C4-2B (cell line): Measurements from ENCODE around the gene MYPOP.
A peak's percentile ranks its signal among the peaks of the same experiment; 100 is the strongest.

ENCODE experiments used
- H3K27ac ChIP-seq: fragments of 450-650 bp; 2 replicates; pipeline ENCODE4 v1.5.1; 2017
- ZFX ChIP-seq: fragments of 450-650 bp; IDR thresholded peaks from 2 replicates; pipeline ENCODE4 v1.6.1; 2017
- TF ChIP-seq, protein P1 (sequence below): fragments of 450-650 bp; conservative IDR thresholded peaks from 2 replicates; pipeline ENCODE4 v1.5.1; 2017; ENCODE audit warnings: mild to moderate bottlenecking

MYPOP gene

DNA sequence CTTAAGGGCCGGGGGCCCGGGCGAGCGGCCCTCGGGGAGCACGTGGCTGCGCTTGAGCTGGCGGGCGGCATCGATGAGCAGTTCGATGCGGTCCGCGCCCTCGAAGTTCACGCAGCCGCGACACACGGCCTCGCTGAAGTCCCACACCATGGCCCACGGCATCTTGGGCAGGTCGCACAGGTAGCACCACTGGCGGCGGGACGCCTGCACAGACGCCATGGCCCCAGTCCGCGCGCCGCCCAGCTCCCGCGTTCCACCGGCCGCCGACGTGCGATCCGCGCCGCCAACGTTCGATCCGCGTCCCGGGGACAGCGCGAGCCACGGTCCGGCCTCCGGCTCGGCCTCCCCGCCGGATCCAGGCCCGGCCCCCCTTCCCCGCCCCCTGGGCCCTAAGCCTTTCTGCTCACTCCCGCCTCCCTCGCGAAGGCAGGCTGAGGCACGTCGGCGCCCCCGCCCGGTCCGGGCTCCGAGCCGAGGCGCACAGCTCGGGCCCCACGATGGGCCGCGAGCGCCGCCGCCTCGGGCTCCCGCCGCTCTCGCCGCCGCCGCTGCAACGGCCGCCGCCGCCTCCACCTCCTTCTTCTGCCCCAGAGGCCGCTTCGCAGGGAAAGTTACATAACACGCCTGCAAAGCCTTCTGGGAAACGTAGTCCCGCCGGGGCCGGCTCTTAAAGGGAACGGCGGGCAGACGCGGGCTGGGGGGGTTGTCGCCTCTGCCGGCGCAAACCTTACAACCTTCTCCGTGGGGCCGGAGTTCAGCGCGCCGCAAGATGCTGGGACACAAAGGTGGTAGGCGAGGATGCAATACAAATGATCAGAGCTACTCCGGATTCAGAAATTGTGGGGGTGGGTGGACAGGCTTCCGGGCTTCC is 16.6 kb downstream of the MYPOP start, which contains the start of gene IRF2BP1:
IRF2BP1 (minus strand) TSS at position 586 of the 871 bp plus-strand sequence; CDS start at position 219, 367 bp downstream.
- H3K27ac ChIP-seq = peak within 1 kb of the TSS; percentile 93
- TF ChIP-seq ZFX = peak; percentile 78
- TF ChIP-seq, protein P1, sequence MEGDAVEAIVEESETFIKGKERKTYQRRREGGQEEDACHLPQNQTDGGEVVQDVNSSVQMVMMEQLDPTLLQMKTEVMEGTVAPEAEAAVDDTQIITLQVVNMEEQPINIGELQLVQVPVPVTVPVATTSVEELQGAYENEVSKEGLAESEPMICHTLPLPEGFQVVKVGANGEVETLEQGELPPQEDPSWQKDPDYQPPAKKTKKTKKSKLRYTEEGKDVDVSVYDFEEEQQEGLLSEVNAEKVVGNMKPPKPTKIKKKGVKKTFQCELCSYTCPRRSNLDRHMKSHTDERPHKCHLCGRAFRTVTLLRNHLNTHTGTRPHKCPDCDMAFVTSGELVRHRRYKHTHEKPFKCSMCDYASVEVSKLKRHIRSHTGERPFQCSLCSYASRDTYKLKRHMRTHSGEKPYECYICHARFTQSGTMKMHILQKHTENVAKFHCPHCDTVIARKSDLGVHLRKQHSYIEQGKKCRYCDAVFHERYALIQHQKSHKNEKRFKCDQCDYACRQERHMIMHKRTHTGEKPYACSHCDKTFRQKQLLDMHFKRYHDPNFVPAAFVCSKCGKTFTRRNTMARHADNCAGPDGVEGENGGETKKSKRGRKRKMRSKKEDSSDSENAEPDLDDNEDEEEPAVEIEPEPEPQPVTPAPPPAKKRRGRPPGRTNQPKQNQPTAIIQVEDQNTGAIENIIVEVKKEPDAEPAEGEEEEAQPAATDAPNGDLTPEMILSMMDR = no peak

DNA sequence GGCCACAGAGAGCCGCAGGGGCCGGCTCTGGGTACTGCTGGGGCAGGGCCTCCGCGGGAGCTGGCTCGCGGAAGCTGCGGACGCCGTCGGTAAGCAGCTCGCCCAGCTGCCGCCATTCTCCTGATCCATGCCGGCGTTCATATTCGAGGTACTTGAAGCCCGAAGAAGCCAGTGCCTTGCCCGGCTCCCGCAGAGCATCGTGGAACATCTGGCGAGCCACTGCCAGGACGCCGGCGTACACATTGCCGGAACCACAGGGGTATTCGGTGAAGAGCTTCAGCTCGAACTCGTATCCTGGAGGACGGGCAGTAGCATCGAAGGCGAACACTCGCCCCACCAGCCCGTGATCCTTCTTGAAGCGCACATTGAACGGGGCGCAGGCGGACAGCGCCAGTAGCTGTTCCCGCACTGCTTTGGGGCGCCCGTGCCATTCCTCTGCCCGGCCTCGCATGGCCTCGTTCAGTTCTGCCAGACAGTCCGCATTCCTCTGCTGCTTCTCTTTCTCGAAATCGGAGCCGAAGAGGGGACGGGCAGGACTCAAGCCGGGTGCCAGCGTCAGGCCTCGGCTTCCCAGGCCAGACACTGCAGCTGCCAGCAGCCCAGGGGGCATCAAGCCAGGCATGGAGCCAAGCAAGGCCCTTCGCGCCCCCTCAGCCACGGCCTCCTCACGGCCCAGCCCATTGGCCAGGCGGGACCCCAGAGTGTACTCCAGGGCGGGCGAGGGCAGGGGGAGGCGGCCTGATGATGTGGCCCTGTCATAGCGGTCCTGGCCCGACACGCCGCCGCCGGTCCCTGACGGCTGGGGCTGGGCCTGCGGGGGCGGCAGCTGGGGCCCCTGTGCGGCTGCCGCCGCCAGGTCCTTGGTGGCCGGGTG is 17.5 kb downstream of the MYPOP start:
- H3K27ac ChIP-seq = peak overlapping the region; percentile 93
- TF ChIP-seq, protein P1 = no peak
- TF ChIP-seq ZFX = no peak

DNA sequence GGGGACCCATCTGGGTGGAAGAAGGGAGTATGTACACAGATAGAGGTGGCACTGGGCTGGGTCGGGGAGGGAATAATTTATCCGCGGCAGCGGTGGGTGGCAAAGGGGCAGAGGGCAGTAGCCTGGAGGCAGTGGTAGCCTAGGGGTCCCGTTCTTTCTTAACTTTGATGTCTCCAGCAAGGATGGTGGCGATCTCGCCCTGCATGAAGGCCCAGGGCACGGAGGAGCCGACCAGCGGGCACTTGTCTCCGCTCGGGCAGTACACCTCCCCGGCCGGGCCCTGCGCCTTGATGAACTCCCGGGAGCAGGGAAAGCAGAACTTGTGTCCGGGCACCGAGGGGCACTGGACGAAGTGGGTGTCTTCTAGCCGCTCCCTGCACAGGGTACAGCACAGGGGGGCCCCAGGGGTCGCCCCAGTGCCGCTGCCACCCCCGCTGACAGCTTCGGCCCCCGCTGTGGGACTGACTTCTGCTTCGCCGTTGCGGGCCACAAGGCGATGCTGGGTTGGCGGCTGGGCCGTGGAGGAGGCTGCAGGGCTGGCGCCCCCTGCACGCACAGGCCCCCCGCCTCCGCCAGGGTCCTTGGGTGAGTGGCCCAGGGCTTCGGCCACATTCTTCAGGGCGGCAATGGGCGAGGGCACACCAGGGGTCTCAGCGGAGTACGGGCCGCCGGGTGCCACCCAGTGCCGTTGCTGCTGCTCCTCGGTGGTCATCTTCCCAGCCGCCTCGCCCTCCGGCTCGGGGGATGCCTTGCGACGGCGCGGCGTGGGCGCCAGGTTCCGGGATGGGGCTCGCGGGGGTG is 18.3 kb downstream of the MYPOP start:
- TF ChIP-seq, protein P1 = no peak
- no peak for TF ChIP-seq ZFX
- H3K27ac ChIP-seq = peak overlapping the region; percentile 89; the same call in 1 of the 2 replicates

DNA sequence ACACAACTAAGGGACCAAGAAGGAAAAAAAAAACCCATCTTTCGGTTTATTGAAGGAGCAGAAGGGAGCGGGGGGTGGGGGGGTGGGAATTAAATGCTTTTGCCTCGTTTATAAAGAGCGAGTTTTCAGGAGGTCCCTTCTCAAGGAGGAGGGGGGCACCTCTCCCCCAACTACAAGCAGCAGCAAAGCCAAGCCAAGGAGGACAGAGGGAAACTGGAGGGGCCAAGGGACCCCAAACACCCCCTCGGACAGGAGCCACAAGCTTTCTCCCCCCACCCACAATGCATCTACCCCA is 18.9 kb downstream of the MYPOP start:
- H3K27ac ChIP-seq = peak overlapping the region; percentile 89
- TF ChIP-seq ZFX = no peak
- TF ChIP-seq, protein P1 = peak; percentile 66

DNA sequence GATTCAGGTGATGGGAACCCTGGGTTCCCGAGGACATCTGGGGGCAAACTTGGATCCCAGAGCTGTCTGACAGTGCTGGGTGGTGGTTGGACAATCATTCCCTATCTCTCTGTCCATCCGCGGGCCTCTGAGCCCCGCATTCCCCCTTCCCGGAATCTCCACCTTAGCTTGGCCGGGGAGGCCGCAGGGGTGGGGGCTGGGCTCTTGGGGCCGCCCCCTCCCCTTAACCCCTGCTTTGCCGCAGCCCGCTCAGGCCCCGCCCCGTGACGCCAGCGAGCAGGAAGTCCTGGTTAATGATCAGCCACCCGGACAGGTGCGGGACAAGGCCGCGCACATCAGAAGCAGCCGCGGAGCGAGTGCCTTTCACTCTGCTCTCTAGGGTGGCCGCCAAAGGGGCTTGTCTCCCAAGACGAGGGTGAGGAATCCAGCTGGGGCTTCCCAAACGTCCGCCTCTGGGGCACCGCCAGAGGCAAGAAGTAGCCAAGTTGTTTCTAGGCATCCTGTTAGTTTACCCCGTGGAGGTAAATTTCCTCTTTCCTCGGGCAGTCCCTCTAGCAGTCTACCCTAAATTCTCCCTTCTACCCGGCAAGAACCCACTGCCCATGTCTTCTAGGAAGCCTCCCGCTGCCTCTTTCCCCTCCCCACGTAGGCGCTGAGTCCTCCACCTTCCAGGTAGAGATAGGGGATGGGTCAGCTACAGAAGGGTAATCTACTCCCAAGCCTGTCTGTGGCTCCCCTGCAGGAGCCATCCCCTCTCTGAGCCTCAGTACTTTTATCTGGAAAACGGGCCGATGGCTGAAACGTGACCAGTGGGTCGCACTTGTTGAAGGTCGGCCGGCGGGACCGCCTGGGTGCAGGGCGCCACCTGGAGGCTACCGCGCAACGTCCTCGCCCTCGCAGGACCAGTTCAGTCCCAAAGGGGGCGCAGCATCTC is 19.5 kb downstream of the MYPOP start:
- peak; percentile 28; the same call in 1 of the 2 replicates for TF ChIP-seq ZFX
- TF ChIP-seq, protein P1 = peak; percentile 91
- H3K27ac ChIP-seq = peak overlapping the region; percentile 89

DNA sequence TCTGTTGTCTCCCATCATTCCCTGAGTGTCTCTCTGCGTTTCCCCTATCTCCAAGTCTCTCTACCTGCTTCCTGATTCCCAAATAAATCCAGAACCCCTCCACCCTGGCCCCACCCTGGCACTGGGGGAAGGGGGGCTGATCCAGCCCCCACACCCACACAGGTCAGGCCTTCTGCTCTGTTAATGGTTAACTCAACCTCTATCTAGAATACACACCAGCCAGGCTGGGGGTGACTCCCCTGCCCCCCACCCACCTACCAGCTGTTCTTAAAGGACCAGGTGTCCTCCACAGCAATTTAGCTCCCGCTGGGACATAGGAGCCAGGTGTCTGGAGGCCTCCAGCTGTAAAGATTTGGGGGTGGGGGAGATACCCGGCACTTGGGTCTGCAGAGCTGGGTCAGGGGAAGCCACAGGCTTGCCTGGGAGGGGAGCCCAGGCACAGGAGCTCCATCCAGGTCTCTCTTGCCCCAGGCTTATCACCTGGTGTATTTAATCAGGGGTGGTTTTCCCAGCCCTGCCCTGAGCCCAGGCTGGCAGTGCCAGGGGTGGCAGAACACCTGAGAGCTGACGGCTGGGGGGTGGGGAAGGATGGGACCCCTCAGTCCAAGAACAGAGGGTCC is 20.4 kb downstream of the MYPOP start:
- peak overlapping the region; percentile 89; the same call in 1 of the 2 replicates for H3K27ac ChIP-seq

More for the DNA sequence above, 20.4 kb downstream of the MYPOP start:
- TF ChIP-seq, protein P1 = no peak
- no peak for TF ChIP-seq ZFX
